ENCODE data around the gene CNTN4. TPM values are rescaled to one million over a fixed set of nuclear protein-coding genes. Genes with fewer than 3 reads are reported as not detected.
A peak's percentile ranks its signal among the peaks of the same experiment; 100 is the strongest.

Gene CNTN4
- total RNA-seq, 1 donor from 2014 or later, result 3.2 TPM

DNA sequence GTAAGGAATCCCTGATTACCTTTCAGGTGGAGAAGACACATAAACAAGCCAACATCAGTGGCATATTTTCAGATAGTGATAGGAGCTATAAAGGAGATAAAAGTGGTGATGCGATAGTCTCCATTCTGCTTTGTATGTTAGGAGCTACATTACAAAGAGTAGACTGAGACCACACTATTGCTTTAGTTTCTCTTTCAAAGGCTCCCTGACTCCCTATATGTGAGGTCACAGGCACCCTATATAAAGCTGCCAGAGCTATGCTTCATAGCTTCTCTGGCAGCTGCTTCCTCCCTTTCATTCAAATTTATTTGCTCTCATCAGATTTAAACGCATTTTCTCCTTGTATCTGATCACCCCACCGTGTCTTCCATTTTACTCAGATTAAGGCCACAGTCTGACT, 544.9 kb downstream of the CNTN4 start:
- intact Hi-C loops (cut with micrococcal nuclease), result no loop called here
- DNase-seq (no peak), ATAC-seq (no peak)

DNA sequence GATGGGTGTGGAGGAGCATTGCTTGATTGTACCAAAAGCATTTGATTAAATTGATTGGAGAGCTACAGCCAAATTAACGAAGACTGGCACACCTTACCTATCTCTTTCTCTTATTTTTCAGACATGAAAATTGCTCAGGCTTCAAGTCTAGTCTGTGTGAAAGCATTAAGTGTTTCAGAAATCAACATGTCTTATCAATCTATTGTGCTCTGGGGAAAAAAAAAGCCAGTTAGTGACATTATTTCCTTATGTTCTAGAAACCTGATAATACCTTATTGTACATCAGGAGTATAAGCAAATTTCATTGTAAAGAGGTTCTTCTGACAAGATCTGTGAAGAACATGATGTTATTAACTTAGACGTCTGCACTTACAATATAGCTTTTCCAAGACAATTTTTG, 546.3 kb downstream of the CNTN4 start:
- intact Hi-C loops (cut with micrococcal nuclease), result no loop called here
- ATAC-seq (no peak), DNase-seq (no peak)

DNA sequence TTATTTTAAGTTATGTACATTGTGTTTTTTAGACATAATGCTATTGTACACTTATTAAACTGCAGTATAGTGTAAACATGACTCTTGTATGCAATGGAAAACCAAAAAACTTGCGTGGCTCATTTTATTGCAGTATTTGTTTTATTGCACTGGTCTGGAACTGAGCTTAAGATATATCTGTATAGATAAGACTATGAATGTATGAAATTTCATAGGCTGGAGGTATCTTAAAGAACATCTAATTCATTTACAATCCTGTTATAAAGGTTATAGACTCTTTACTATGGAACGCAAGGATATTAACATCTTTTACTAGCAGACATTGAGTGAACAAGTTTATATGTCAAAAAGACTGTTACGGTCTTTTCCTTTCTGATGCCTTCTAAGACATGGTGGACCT, 552.1 kb downstream of the CNTN4 start:
- DNase-seq (no peak), ATAC-seq (no peak)
- intact Hi-C loops (cut with micrococcal nuclease), result no loop called here

DNA sequence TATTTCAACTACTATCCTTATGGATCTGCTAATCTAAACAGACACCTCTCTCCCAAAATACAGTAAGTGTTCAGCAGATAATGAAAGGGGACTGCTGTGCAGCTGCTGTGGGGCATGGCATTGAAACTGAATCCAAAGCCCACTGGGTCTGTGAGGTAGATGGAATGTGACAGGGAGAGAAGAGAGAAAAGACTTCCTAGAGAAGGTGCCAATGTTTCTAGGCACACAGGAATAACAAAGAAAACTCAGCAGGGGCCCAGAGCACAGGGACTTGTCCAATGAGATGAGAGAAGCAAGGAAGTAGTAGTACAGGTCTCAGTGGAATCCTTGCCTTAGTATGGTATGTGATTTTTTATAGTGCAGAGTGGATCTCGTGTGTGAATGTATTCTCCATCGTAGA, 553.7 kb downstream of the CNTN4 start:
- no peak for ATAC-seq
- intact Hi-C loops (cut with micrococcal nuclease), result no loop called here

DNA sequence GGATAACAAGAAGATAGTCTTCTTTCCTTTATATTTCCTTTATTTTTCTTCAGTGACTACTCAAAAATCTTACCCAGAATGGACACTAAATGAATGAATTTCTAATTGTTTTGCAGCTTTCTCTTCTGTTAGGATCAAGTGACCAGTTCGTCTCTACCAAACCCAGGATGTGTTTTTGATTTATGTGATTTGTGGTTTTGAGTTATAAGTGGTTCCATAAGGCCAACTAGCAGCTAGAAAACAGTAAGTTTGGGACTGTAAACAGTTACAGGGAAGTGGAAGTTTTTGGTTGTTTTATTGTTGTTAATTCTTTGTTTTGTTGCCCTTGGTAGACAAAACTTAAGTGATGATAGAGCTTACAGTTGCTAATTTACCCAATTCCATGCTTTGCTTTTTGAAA, 555.0 kb downstream of the CNTN4 start:
- intact Hi-C loops (cut with micrococcal nuclease), result no loop called here
- ATAC-seq (no peak), DNase-seq (no peak)

More for the DNA sequence above, 553.7 kb downstream of the CNTN4 start:
- DNase-seq, result no peak

DNA sequence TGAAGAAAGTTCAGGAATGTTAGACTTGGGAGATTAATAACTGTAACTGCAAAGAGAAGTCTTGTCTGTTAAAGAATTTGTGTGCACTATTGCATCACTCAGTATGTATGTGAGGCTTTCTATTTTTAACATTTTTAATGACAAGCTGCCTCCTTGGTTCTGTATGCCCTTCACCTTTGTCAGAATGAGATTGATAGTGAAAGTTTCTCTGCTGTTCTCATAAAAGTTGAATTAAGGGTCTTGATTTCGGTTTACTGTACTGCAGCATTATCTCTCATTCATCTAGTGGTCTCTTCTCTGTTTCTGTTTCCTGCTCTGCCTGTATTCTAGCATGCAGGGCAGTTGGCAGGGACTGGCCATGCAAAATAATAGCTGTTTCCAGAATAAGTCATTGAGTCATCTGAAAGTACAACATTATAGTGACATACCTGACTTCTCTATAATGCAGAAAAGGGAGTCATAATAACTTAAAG, 556.6 kb downstream of the CNTN4 start:
- intact Hi-C loops (cut with micrococcal nuclease), result no loop called here
- peak; percentile 54 for ATAC-seq
- no peak for DNase-seq

DNA sequence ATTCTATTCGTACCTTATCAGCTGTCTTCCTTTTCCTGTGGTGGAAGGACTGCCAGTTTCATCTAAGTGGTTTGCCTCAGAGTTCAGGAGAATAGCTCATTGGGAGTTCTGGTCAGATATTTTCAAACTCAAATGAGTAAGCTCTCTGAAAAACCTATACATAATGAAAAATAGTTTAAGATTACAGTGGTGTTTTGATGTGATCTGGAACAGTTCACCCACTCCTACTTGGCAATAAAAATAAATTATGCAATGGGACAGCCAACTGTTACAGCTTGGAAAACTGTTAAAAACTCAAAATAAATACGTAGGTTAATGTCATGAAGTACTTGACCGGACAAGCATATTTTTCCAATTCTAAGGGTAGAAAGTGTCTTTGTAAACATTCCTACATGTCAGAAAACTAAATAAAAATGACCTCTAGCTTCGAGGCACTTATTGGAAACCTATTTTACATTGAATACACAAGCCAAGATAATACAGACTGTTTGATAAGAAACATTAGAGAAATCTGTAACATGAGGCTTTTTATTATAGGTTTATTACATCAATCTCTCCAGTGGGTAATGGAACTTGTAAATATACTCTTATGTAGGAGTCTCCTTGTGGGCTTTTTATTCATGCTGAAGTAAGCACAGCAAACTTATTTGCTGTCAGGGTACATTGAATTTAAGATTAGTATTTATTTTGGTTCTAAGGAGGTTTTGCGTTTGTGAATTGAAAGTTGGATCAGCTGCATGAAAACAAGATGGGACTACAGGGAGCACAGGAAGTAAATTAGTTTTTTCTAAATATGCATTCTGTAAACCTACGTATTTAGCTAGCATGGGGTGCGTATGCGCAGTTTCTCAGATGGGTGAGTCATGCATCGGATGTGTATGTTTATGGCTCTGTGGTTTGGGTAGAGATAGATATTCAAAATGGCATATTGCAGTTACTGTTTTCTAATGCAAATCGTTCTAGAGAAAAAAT, 558.4 kb downstream of the CNTN4 start:
- intact Hi-C loops (cut with micrococcal nuclease), result no loop called here
- ATAC-seq (no peak), DNase-seq (no peak)

DNA sequence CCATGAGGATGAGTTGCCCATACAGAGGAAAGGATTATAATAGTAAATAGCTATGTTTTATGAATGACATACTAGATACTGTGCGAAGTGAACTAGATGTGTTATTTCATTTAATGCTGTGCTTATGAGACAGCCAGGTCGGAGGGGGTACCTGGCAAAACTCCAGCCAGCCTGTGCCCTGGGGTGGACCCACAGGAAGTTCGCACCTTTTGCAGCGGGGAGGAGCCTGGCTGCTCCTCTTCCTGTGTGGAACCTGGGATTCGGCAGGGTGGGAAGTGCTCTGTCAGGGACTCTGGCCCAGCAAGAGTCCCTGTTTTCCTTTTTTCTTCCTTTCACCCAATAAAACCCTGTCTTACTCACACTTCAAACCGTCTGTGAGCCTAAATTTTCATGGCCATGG, 559.3 kb downstream of the CNTN4 start:
- no peak for DNase-seq
- intact Hi-C loops (cut with micrococcal nuclease), result no loop called here

DNA sequence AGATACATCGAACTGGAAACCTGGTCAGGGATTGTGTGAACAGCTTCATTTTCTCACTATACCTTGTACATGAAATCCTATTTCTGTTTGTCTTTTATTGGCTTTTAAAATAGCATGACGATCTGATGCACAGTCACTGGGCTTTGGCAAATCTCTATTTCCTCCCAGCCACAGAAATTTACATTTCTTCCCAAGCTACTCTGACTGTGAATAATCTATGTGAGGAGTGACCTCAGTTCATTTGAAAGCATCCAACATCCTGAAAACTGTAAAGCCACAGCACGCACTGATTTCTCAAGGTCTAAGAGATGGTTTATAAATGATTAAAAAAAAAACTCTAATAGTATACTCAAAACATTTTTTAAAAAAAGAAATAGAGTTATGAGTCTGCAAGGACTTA, 561.2 kb downstream of the CNTN4 start:
- DNase-seq (no peak), ATAC-seq (no peak)
- intact Hi-C loops (cut with micrococcal nuclease), result no loop called here

More for the DNA sequence above, 559.3 kb downstream of the CNTN4 start:
- ATAC-seq, result no peak

DNA sequence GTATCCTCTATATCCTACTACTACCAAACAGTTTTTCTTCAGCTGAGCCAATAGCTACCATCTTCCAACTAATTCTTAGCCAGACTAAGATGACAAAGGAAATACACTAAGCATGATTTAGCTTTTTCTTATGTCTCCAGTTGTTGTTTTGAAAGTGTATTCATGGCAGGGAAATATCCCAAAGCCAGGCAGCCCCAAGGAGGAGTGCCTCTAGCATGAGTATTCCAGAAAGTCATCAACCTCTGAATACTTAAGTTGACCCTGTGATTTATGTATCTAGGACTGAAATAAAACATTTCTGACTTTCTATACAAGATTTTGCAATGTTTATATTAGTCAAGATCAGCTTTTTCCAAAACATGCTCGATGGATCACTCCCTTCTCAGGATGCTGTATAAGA, 562.4 kb downstream of the CNTN4 start:
- ATAC-seq (no peak), DNase-seq (no peak)
- intact Hi-C loops (cut with micrococcal nuclease), result no loop called here

DNA sequence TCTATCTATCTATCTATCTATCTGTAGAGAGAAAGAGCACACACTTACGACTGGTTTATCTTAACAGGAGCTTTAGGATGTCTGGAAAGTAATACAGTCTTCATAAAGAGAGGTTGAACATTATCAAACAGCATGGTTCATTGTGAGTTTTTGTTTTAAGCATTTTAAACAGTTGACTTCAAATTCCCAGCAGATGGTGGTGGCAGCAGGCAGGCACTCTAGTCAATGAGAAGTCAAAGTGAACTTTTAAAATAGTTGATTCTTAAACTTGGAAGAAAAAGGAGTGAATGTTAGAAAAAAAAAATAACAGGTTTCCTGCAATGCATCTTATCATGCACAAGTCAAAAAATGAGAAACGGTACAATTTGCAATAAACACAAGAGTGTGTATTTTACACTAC, 578.8 kb downstream of the CNTN4 start:
- no peak for DNase-seq
- no peak for ATAC-seq
- intact Hi-C loops (cut with micrococcal nuclease), result no loop called here

DNA sequence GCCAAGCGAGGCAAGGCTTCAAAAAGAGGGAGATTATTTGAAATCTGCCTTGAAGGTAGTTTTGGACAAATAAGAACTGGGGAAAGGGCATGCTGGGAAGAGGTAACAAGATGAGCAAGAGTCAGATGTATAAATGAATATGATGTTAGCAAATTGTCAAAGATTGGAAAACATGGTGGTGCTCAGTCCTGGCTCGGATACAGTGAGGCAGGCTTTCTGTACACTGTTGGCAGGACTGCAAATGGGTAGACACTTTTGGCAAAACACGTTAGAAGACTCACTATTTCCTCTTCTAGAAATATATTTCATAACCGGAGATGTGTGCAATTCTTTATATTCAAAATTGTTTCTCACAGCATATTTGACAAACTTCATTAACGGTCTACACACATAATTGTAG, 581.6 kb downstream of the CNTN4 start:
- no peak for DNase-seq
- intact Hi-C loops (cut with micrococcal nuclease), result no loop called here
- ATAC-seq, result no peak

DNA sequence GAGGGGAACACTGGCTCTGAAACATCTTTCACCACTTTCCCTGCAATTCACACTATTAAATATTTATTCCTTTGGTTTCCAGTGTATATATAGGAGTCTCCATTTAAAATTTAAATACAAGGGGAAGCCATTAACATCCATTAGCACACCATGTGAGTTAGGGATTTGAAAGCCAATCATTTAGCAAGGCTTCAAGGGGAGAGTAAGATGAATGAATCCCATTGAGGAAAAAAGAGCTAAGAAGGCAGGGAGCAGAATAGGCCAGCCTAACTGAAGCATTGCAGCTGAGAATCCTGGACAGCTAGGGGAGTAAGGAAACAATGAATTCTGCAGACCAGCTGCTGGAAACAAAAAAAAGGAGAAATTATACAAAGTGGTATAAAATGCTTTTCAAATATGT, 585.4 kb downstream of the CNTN4 start:
- intact Hi-C loops (cut with micrococcal nuclease), result no loop called here
- no peak for ATAC-seq

DNA sequence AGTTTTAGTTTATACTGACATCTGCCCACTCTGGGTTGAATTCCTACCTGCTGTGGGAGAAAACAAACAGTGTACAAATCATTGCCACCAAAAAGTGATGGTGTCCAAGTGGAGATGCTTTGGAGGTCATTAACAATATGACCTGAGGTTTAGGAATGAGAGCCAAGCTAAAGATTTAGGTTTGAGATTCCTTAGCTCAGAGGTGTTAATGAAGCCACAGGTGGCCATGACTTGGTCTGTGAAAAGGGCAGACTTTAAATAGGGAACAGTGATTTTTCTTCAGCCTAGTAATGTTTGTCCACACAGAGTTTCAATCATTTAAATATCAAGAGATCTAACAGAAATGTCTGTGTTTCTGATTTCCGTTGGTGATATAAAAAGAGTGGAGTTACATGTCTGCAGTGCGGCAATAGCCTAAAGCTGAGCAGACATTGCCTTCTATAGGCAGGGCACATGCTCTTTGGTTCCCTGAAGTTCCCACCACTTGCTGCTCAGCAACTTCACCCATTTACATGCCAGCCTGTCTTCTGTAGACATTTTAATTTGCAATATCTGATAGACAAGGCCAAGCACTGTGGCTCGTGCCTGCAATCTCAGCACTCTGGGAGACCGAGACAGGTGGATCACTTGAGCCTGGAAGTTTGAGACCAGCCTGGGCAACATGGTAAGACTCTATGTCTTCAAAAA, 588.3 kb downstream of the CNTN4 start:
- ATAC-seq (no peak), DNase-seq (no peak)
- intact Hi-C loops (cut with micrococcal nuclease), result no loop called here

More for the DNA sequence above, 585.4 kb downstream of the CNTN4 start:
- no peak for DNase-seq

DNA sequence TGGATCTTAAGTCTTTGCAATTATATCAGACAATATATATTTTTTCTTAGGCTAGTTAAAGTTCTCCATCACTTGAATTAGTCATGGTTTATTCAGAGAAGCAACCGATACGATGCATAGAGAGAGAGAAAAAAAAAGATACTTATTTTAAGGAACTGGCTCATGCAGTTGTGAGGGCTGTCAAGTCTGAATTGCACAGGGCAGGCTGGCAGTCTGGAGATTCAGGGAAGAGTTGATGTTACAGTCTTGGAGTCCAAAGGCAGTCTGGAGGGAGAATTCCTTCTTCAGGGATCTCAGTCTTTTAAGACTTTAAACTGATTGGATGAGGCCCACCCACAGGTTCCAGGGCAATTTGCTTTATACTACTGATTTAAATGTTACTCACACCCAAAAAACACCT, 598.9 kb downstream of the CNTN4 start:
- intact Hi-C loops (cut with micrococcal nuclease), result no loop called here
- no peak for ATAC-seq
- DNase-seq, result no peak

DNA sequence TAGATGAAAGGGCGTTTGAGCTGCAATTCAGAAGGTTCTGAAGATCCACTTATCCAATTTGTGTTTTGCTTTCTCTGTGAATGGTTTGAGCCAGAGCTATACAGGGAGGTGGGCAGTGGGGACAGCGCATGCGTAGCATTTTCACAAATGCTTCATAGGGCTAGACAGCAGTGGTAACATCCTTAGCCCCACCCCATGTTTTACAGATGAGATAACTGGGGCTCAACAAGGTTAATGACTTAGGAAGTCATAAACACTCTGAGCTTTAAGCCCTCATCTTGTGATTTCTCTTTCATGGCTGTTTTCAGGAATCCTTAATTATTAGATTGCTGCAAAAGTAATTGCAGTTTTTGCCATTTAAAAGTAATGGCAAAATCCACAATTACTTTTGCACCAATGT, 602.8 kb downstream of the CNTN4 start:
- intact Hi-C loops (cut with micrococcal nuclease), result no loop called here
- no peak for ATAC-seq

DNA sequence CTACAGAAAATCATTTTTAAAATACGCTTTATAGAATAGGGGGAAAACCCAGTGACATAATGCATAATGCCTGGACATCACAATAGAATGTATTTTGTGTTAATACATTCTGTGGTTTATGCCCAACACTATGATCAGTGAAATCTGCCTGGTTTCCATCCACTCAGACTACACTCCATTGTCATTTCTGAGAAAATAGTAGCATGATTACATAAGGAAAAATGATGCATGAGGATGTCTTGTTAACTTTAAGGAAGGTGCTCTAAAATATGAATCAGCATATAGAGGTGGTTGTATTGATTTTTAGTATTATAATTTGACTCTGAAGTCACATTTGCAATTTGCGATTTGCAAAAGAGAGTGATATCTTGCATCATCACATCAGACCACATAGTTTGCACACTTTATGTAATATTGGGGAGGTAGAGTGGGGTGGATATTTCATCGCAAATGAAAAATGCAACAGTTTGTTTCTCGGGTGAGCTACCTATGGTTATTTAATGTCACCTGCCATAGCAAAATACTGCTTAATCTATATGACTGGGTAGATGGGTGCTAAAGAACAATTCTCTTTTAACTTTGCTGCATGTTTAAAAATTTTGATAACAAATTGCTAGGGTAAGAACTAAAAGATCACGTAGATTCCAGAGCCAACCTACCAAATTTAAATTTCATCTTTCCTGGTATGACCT, 607.6 kb downstream of the CNTN4 start:
- intact Hi-C loops (cut with micrococcal nuclease), result no loop called here
- ATAC-seq, result no peak
- no peak for DNase-seq

More for the DNA sequence above, 602.8 kb downstream of the CNTN4 start:
- no peak for DNase-seq

DNA sequence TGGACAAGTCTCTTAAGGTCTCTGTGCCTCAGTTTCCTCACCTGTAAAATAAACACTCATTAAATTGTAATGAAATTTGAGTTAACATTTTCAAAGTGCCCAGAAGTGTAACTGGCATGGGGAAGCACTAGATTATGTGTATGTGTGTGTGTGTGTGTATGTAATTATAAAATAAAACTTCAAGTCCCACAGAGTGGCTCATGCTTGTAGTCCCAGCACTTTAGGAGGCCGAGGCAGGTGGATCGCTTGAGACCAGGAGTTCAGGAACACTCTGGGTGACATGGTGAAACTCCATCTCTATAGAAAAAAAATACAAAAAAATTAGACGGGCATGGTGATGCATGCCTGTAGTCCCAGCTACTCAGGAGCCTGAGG, 608.2 kb downstream of the CNTN4 start:
- intact Hi-C loops (cut with micrococcal nuclease), result no loop called here
- ATAC-seq (no peak), DNase-seq (no peak)

DNA sequence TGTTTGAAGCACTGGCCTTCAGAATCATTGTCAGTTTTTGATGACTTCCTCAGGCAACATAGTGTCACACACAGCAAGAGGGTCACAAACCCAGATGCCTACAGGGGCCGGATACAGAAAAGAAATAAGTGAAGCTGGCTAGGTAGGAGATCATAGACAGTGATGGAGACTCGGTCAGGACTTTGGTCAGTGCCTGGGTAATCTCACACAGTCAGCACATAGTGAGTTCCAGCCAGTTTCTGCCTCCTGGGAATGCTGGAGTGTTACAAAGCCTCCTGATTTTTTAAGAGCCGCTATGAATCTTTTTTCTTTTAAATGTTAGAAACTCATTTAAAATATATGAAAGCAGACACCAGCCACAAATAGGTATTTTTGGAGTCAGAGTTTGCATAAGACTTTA, 612.4 kb downstream of the CNTN4 start:
- intact Hi-C loops (cut with micrococcal nuclease), result no loop called here
- DNase-seq, result no peak
- ATAC-seq, result no peak

DNA sequence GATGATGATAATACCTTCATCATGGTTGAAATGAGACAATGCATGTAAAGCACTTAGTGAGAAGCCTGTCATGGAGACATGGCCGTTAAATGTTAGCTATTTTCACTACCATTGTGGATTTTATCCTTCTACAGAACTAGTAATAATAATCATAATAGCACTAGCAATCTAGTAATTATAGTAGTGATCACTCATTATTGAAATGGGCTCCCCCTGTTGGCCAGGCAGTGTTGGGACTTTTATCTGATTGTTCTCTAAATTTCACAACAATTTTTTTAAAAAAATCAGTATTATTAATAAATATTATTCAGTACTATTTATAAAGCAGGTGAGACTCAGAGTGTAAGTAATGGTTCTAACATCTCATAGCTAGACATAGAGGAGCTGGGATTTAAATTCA, 615.3 kb downstream of the CNTN4 start:
- intact Hi-C loops (cut with micrococcal nuclease), result no loop called here
- no peak for ATAC-seq

More for the DNA sequence above, 615.3 kb downstream of the CNTN4 start:
- no peak for DNase-seq
